NCI-H2227 (cell line): ENCODE results near the gene STXBP2.

Experiments
- DNase-seq: peaks from one replicate; lab custom pipeline; 2025; ENCODE audit not compliant: unreplicated experiment; lab: John Stamatoyannopoulos, UW

Gene STXBP2

GRCh38 chr19:7636691-7637373 lies at the start of gene STXBP2:
STXBP2 (plus strand) TSS chr19:7637110; CDS start chr19:7637150, 40 bp downstream.
- DNase-seq = peak; percentile 87

GRCh38 chr19:7589822-7590221 lies 47.1 kb upstream of the STXBP2 start:
- DNase-seq = no peak

GRCh38 chr19:7590256-7590655 lies 46.7 kb upstream of the STXBP2 start:
- no peak for DNase-seq

GRCh38 chr19:7595466-7596133 lies 41.3 kb upstream of the STXBP2 start, which contains the start of gene CAMSAP3:
CAMSAP3 (plus strand) TSS chr19:7595863; CDS start chr19:7596003, 140 bp downstream.
- peak; percentile 86 for DNase-seq

GRCh38 chr19:7596211-7596937 lies 40.5 kb upstream of the STXBP2 start:
- no peak for DNase-seq

- no peak for DNase-seq
Measured at GRCh38 chr19:7597689-7598088, 39.2 kb upstream of the STXBP2 start.

GRCh38 chr19:7598180-7598579 lies 38.7 kb upstream of the STXBP2 start:
- no peak for DNase-seq

- DNase-seq = no peak
Measured at GRCh38 chr19:7600721-7601120, 36.2 kb upstream of the STXBP2 start.

- no peak for DNase-seq
Measured at GRCh38 chr19:7602240-7602934, 34.5 kb upstream of the STXBP2 start.

GRCh38 chr19:7602935-7603497 lies 33.9 kb upstream of the STXBP2 start:
- no peak for DNase-seq

- DNase-seq = no peak
Measured at GRCh38 chr19:7603919-7604318, 33.0 kb upstream of the STXBP2 start.

- peak; percentile 17 for DNase-seq
Measured at GRCh38 chr19:7605490-7606222, 31.3 kb upstream of the STXBP2 start.

GRCh38 chr19:7606289-7606688 lies 30.6 kb upstream of the STXBP2 start:
- no peak for DNase-seq

- no peak for DNase-seq
Measured at GRCh38 chr19:7607212-7607873, 29.6 kb upstream of the STXBP2 start.

- no peak for DNase-seq
Measured at GRCh38 chr19:7607874-7608560, 28.9 kb upstream of the STXBP2 start.

- no peak for DNase-seq
Measured at GRCh38 chr19:7610491-7611240, 26.2 kb upstream of the STXBP2 start.

- no peak for DNase-seq
Measured at GRCh38 chr19:7611541-7612279, 25.2 kb upstream of the STXBP2 start.
